IPS-20b (cell line): ENCODE data around the gene SRRM2.

Experiments
- H3K27ac ChIP-seq: one replicate; pipeline ENCODE4 v1.5.1; 2013; ENCODE audit warnings: low read length
- H3K27me3 ChIP-seq: 2 replicates; pipeline ENCODE4 v1.6.1; 2013; ENCODE audit warnings: mild to moderate bottlenecking, low read length, inconsistent platforms; ENCODE audit not compliant: insufficient read depth
- H3K36me3 ChIP-seq: 2 replicates; pipeline ENCODE4 v1.6.1; 2013; ENCODE audit warnings: low read depth, mild to moderate bottlenecking, inconsistent platforms, low read length, moderate library complexity; ENCODE audit not compliant: insufficient read depth
- H3K4me1 ChIP-seq: 2 replicates; pipeline ENCODE4 v1.6.1; 2013; ENCODE audit warnings: mild to moderate bottlenecking, control low read depth, inconsistent platforms, low read length, moderate library complexity; ENCODE audit not compliant: insufficient read depth
- H3K4me3 ChIP-seq: 2 replicates; pipeline ENCODE4 v1.5.1; 2013; ENCODE audit warnings: mild to moderate bottlenecking, low read length, inconsistent platforms
- H3K9ac ChIP-seq: 2 replicates; pipeline ENCODE4 v1.6.1; 2013; ENCODE audit warnings: low read depth, mild to moderate bottlenecking, inconsistent platforms, low read length, moderate library complexity
- H3K9me3 ChIP-seq: 2 replicates; pipeline ENCODE4 v1.6.1; 2013; ENCODE audit warnings: mild to moderate bottlenecking, low read depth, low read length, inconsistent platforms; ENCODE audit not compliant: insufficient read depth

Gene SRRM2

DNA sequence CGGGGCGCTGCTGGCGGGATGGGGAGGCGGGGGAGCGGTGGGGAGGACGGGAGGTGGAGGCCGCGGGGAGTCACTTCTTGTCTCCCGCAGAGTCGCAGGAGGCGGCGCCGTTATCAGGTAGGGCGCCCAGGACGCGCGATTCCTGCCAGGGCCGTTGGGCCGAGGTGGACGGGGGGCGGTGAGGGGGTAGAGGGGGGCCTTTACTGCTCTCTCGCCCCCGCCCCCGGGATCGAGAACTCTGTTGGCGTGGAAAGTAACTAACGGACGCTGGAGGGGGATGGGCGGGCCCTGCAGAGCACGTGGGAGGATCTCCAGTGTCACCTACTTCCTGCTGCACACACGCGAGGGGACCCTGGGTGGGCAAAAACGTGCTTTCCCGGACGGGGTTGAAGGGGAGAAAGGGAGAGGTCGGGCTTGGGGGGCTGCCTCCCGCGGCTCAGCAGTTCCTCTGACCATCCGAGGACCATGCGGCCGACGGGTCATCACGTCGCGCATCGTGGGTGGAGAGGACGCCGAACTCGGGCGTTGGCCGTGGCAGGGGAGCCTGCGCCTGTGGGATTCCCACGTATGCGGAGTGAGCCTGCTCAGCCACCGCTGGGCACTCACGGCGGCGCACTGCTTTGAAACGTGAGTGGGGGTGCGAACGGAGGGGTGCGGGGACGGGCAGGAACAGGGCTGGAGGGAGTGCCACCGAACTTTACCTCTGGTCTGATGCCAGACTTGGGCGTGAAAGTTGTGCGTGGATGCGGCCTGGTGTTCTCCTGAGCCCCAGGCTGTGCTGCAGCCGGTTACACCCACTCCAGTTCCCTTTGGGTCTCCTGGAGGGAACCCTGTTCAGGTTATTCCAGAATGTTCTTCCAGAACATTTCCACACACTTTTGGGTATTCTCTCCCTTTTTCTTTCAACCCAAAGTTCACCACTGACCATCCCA lies 65.2 kb downstream of the SRRM2 start:
- Histone ChIP-seq H3K9me3 (no peaks in the 10 kb centered on the region), H3K4me3 (no peak overlapping the region), H3K36me3 (no peaks in the 10 kb centered on the region), H3K27me3 (no peaks in the 10 kb centered on the region), H3K4me1 (no peaks in the 10 kb centered on the region), H3K27ac (no peak overlapping the region), H3K9ac (no peak overlapping the region)

DNA sequence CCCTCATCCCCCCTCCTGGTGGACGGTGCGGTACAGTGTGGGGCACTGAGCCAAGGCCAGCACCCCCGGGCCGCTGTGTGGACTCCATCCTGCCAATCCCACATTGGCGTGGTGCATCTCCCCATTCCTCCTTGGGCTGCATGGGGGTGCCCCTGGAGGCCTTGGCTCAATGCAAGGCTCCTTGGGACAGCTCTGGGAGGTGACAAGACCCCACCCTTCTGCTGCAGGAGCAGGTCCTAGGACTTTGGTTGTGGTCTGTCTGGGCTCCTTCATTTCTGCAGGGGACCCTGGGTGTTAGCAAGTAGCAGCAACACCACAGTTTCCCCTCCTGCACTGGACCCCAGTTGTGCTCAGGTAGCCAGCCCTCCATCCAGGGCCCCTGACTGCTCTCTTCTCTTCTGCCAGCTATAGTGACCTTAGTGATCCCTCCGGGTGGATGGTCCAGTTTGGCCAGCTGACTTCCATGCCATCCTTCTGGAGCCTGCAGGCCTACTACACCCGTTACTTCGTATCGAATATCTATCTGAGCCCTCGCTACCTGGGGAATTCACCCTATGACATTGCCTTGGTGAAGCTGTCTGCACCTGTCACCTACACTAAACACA lies 65.9 kb downstream of the SRRM2 start:
- no peaks in the 10 kb centered on the region for H3K36me3 ChIP-seq
- no peaks in the 10 kb centered on the region for H3K4me1 ChIP-seq
- H3K27me3 ChIP-seq, result no peaks in the 10 kb centered on the region
- H3K4me3 ChIP-seq, result no peak overlapping the region
- no peak overlapping the region for H3K27ac ChIP-seq
- H3K9ac ChIP-seq, result no peak overlapping the region
- H3K9me3 ChIP-seq, result no peaks in the 10 kb centered on the region

DNA sequence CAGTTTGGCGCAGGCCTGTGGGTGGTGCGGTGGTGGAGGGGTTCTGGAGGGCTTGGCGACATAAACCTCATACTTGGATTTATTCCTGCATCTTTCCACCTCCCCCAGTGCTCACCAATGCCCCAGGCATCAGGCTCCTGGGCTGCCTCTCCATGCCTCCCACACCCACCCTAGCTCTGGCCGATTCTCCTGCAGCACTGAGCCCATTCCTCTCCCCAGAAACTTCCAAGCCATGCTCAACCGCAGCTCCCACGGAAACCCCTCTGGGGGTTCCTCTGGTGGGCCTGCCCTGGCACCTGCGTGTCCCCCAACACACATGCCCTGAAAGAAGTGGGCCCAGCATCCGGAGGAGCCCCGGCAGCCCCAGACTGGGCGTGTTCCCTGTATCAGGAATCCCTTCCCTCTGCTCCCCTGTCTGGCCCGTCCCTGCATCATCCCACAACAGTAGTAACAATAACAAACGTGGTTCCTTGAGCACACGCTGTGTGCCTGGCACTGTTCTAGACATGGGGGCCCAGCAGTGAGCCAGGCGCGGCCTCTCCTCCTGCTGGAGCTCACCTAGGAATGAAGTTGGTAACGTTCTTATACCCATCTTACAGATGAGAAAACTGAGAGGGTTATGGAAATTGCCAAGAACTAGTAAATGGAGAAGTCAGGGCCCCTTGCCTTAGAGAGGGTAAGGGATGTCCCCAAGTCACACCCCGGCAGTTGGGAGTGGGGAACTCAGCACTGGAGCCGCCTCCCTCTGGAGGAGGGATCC lies 66.9 kb downstream of the SRRM2 start:
- H3K4me3 ChIP-seq, result no peak overlapping the region
- H3K27me3 ChIP-seq, result no peaks in the 10 kb centered on the region
- no peaks in the 10 kb centered on the region for H3K9me3 ChIP-seq
- no peaks in the 10 kb centered on the region for H3K4me1 ChIP-seq
- no peak overlapping the region for H3K9ac ChIP-seq
- no peak overlapping the region for H3K27ac ChIP-seq
- no peaks in the 10 kb centered on the region for H3K36me3 ChIP-seq

DNA sequence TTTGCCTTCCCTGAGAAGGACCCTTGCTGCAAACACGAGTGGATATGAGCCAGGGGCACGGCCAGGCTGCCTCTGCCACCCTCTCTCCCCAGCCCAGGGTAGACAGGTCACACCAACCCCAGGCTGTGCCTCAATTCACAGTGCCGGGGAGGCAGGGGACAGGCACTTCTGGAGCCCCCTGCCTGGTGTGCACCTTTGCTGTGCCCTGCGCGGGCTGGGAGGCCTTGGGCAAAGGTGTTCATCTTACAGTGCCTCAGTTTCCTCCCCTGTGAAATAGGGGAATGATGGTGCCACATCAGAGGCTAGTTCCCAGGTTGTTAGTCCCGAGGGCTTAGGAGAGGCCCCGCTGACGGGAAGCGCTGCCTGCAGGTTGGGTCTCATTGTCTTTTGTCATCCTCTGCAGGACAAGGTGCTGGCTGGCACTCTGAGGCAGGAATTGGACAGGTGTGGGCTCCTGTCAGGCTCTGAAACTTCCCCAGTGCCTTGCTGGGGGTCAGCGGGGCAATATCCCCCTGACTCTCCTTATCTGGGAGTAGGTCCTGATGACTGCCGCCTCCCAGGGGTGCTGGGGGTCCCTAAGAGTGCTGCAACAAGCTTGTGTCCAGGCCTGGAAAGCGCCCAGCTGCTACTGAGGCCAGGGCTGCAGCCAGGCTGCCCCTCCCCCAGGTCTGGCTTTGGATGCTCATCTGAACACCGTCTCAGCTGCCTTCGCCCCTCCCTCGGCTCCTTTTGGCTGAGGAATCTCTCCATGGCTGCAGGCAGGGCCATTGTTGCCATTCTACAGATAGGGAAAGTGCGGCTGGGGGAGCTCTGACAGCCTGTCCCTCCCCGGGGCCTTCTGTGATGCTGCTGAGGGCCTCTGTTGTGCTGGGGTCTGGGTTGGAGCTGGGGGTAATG lies 67.7 kb downstream of the SRRM2 start:
- Histone ChIP-seq H3K27ac (no peak overlapping the region), H3K36me3 (no peaks in the 10 kb centered on the region), H3K27me3 (no peaks in the 10 kb centered on the region), H3K9me3 (no peaks in the 10 kb centered on the region), H3K9ac (no peak overlapping the region), H3K4me3 (no peak overlapping the region), H3K4me1 (no peaks in the 10 kb centered on the region)
